ENCODE data around the gene RTN4IP1.
"Not testable (repeated sequence)": the region's sequence is repeated elsewhere in the genome, so short reads cannot be mapped to it uniquely, and the experiment has no call there.

The RTN4IP1 gene

GRCh38 chr6:106637051-106637716 lies 7.9 kb upstream of the RTN4IP1 start:
- no peak for TF ChIP-seq CTCF (IDR thresholded peaks at IDR 0.05; ENCODE audit: low read depth, low read length)
- no peak overlapping the region for H3K4me3 ChIP-seq (ENCODE audit: low read depth, low read length)
- DNase-seq: no peak
- H3K27me3 ChIP-seq (ENCODE audit: insufficient read depth, low read depth, severe bottlenecking): no peaks in the 10 kb centered on the region
- no peak overlapping the region for H3K27ac ChIP-seq
- no peaks in the 10 kb centered on the region for H3K9me3 ChIP-seq (ENCODE audit: severe bottlenecking)
- peaks cover 16% of the 10 kb centered on the region for H3K36me3 ChIP-seq

GRCh38 chr6:106634565-106634964 lies 5.3 kb upstream of the RTN4IP1 start:
- DNase-seq: no peak
- Histone ChIP-seq H3K27ac (no peak overlapping the region), H3K9me3 (ENCODE audit: severe bottlenecking) (no peaks in the 10 kb centered on the region), H3K4me3 (ENCODE audit: low read depth, low read length) (no peak overlapping the region), H3K27me3 (ENCODE audit: insufficient read depth, low read depth, severe bottlenecking) (no peaks in the 10 kb centered on the region), H3K36me3 (no peaks in the 10 kb centered on the region; the same call in 1 of the 2 replicates)
- no peak for TF ChIP-seq CTCF (IDR thresholded peaks at IDR 0.05; ENCODE audit: low read depth, low read length)

- DNase-seq: no peak
- Histone ChIP-seq H3K27ac (no peak overlapping the region), H3K36me3 (no peaks in the 10 kb centered on the region; the same call in 1 of the 2 replicates), H3K9me3 (ENCODE audit: severe bottlenecking) (no peaks in the 10 kb centered on the region), H3K4me3 (ENCODE audit: low read depth, low read length) (no peak overlapping the region), H3K27me3 (ENCODE audit: insufficient read depth, low read depth, severe bottlenecking) (no peaks in the 10 kb centered on the region)
- no peak for TF ChIP-seq CTCF (IDR thresholded peaks at IDR 0.05; ENCODE audit: low read depth, low read length)
Observed at GRCh38 chr6:106631346-106631745, 2.0 kb upstream of the RTN4IP1 start.

GRCh38 chr6:106630366-106630765 lies 1.1 kb upstream of the RTN4IP1 start:
- DNase-seq: no peak
- Histone ChIP-seq H3K36me3 (no peaks in the 10 kb centered on the region; the same call in 1 of the 2 replicates), H3K27me3 (ENCODE audit: insufficient read depth, low read depth, severe bottlenecking) (no peaks in the 10 kb centered on the region), H3K4me3 (ENCODE audit: low read depth, low read length) (peak overlapping the region; percentile 96), H3K9me3 (ENCODE audit: severe bottlenecking) (no peaks in the 10 kb centered on the region), H3K27ac (no peak overlapping the region; the same call in 1 of the 2 replicates)
- no peak for TF ChIP-seq CTCF (IDR thresholded peaks at IDR 0.05; ENCODE audit: low read depth, low read length)

- peak overlapping the region; percentile 96 for H3K4me3 ChIP-seq (ENCODE audit: low read depth, low read length)
- no peaks in the 10 kb centered on the region for H3K9me3 ChIP-seq (ENCODE audit: severe bottlenecking)
- no peaks in the 10 kb centered on the region for H3K27me3 ChIP-seq (ENCODE audit: insufficient read depth, low read depth, severe bottlenecking)
- H3K27ac ChIP-seq: peak overlapping the region; percentile 78
- H3K36me3 ChIP-seq: no peaks in the 10 kb centered on the region; the same call in 1 of the 2 replicates
- TF ChIP-seq CTCF (IDR thresholded peaks at IDR 0.05; ENCODE audit: low read depth, low read length): no peak
- DNase-seq: no peak
Observed at GRCh38 chr6:106629859-106630163, 513 bp upstream of the RTN4IP1 start.

- Histone ChIP-seq H3K27me3 (ENCODE audit: insufficient read depth, low read depth, severe bottlenecking) (no peaks in the 10 kb centered on the region), H3K36me3 (no peaks in the 10 kb centered on the region; the same call in 1 of the 2 replicates), H3K27ac (peak overlapping the region; percentile 78), H3K4me3 (ENCODE audit: low read depth, low read length) (peak overlapping the region; percentile 96), H3K9me3 (ENCODE audit: severe bottlenecking) (no peaks in the 10 kb centered on the region)
- DNase-seq: no peak
- TF ChIP-seq CTCF (IDR thresholded peaks at IDR 0.05; ENCODE audit: low read depth, low read length): no peak
Observed at GRCh38 chr6:106628658-106629102, 618 bp downstream of the RTN4IP1 start.

- not testable (repeated sequence) for H3K27ac ChIP-seq; H3K4me3 ChIP-seq (ENCODE audit: low read depth, low read length); H3K36me3 ChIP-seq
Observed at GRCh38 chr6:106627760-106628159, 1.5 kb downstream of the RTN4IP1 start.

More at GRCh38 chr6:106627760-106628159, 1.5 kb downstream of the RTN4IP1 start:
- DNase-seq; H3K9me3 ChIP-seq (ENCODE audit: severe bottlenecking); H3K27me3 ChIP-seq (ENCODE audit: insufficient read depth, low read depth, severe bottlenecking): not testable (repeated sequence)
